COLO829 (cell line): ENCODE results near the gene TMEM236.

Experiments
- DNase-seq: peaks from one replicate; pipeline ENCODE4 v3.0.0; 2012; ENCODE audit warnings: low spot score

The TMEM236 gene

DNA sequence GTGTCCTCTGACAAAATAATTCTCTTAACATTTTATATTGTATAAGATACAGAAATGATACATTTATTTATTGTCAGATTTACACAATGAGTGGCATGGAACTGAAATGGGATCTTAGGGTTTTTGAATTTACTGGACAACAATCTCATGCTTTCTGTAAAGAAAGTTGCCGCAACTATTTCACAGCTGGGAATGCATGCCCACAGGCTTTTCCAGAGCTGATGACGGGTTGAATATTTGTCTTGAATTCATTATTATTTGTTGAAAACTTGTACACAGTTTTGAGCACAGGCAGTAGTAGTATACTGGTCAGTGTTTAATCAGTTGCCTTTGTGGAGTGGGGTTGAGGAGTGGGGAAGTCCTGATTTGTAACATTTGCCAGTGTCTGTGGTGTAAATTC lies 36.6 kb downstream of the TMEM236 start:
- DNase-seq: no peak

GRCh38 chr10:17789396-17789795 lies 37.4 kb downstream of the TMEM236 start:
- no peak for DNase-seq

GRCh38 chr10:17790651-17791050 lies 38.6 kb downstream of the TMEM236 start:
- DNase-seq: no peak

GRCh38 chr10:17792991-17793390 lies 41.0 kb downstream of the TMEM236 start:
- DNase-seq: no peak

DNA sequence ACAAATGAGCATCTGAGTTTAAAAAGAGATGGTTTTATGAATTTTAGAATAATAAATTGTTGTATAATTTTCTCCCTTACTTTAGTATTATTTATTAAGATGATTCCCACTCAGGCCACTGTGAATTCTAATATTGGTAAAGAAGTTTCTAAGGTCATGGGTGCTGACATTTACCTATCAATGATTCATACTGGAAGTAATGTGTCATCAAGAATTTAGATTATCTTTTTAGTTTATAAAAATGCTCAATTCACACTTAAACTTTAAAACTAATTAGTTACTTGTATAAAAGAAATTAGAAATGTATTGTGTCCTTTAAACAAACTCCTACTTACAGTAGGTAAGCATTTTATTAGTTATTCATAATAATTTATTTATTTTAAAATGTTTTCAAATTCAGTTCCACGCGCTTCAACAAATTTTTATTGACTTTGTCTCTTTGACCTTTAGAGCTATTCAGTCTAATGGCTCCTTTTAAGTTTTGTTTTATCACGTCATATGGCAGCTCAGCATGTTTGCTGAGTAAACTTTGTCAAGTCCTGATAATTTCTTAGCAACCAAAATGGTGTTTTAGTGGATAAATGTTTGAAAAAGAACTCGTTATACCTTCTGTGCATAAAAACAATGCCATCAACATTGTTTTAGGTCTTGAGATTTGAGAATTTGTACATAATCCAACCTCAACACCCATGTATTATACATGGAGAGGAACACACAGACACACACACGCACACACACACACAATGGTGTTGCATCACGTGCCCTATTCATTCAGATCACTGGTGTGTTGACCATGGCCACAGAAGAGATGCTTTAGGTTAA lies 42.0 kb downstream of the TMEM236 start:
- DNase-seq: no peak

- DNase-seq: no peak
These were observed 43.1 kb downstream of the TMEM236 start for GRCh38 chr10:17795083-17795482.

GRCh38 chr10:17795813-17796594 lies 44.0 kb downstream of the TMEM236 start:
- DNase-seq: no peak

DNA sequence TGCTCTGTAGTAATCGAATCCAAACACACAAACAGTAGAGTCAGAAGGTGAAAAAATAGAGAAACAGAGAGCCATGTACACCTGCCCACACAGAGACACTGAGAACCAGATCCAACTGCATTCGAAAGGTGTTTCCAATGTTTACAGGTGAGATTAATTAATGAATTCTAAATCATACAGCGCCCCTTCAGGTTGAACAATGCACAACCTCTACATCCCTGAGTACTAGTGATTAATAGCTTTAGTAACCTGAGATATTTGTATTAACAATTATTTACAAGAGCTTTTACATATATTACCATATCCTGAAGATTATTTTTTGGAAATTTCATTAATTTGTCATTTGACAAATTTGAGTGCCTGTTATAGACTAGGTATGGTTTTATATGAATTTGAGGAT lies 49.5 kb downstream of the TMEM236 start:
- no peak for DNase-seq

DNA sequence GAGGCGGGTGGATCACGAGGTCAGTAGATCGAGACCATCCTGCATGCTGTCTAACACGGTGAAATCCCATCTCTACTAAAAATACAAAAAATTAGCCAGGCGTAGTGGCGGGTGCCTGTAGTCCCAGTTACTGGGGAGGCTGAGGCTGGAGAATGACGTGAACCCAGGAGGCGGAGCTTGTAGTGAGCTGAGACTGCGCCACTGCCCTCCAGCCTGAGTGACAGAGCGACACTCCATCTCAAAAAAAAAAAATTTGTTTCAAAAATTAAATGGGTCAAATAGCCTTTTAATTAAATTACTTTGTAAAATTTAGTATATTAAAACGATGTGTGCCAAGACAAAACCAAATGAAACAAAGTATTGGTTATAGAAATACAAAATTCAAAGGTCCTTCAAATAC lies 50.3 kb downstream of the TMEM236 start:
- DNase-seq: no peak

DNA sequence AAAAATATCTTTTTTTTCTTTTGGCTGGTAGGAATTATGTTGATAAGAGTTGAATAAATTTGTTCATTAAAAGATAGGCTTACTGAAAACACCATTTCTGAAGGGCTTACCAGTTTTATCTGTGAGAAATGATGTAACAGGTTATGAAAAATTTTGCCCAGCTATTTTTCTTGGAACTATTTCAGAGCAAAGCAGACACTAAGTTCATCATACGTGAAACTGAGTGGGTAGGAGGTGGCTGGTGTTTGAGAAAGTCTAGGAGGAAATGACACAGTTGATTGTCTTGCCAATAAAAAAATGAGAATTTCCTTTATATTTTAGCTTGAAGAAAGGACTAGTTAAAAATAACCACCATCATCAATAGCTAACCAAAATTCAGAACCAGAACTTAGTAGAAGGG lies 51.0 kb downstream of the TMEM236 start:
- DNase-seq: no peak

GRCh38 chr10:17805330-17805729 lies 53.3 kb downstream of the TMEM236 start:
- DNase-seq: no peak

DNA sequence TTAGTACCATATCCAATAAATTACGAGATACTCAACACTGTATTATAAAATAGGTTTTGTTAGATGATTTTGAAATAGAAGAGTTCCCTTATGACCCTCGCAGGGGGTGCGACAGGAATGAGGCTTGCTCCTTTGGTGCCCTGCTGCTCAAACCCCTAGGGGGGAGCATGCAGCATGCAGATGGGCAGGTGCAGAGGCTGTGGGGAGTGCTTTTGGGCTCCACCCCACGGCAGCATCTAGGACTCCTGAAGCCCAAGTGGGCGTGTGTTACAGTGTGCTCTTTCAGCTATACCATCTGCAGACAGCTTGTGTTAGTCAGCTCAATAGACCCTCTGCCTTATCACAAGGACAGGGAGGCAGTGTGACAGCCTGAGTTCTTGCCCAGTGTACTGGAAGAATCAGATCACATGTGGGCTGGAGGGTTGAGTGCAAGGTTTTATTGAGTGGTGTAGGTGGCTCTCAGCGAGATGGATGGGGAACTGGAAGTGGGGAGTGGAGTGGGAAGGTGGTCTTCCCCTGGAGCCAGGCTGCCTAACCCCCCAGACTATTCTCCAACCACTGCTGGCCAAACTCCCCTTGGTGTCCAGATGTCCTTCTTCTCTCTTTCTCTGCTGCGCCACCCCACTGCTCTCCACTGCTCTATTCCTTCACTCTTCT lies 54.0 kb downstream of the TMEM236 start:
- DNase-seq: no peak

DNA sequence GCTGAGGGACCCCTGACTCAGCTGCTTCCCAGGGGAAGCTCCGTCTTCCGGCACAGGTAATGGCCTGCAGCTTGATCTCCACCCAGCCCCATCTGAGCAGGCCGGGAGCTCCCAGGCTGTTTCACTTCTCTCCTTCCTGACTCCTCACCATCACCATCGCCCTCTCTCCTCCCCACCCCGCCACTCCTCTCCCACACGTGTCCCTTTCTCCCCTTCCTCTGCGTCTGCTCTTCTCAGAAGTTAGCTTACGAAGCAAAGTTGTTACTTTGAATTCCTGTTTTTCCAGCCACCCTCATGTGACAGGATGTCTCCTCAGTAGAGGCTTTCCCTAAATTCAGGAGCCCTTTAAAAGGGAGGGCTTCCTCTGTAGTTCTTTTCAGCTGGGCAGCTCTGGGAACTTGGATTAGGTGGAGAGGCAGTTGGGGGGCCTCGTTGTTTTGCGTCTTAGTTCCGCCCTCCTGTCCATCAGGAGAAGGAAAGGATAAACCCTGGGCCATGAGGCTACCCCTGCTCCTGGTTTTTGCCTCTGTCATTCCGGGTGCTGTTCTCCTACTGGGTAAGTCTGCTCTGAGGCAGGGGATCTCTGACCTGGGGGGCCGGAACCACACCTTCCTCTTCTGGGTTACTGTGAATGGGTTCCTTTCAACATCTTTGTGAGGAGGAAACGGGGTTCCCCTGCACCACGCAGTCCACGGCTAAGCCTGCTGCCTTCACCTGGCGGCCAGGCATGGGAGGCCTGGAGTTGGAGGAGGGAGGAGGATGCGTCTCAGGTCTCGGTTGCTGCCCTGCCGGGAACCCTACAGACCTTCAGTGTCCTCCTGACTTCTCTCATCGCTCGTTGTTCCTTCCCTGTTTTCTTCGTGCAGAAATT lies 57.2 kb downstream of the TMEM236 start, which contains the start of gene MRC1:
Gene MRC1 (plus strand): TSS at position 378 of the 871 bp plus-strand sequence. CDS start 118 bp downstream, at position 496.
- no peak for DNase-seq

DNA sequence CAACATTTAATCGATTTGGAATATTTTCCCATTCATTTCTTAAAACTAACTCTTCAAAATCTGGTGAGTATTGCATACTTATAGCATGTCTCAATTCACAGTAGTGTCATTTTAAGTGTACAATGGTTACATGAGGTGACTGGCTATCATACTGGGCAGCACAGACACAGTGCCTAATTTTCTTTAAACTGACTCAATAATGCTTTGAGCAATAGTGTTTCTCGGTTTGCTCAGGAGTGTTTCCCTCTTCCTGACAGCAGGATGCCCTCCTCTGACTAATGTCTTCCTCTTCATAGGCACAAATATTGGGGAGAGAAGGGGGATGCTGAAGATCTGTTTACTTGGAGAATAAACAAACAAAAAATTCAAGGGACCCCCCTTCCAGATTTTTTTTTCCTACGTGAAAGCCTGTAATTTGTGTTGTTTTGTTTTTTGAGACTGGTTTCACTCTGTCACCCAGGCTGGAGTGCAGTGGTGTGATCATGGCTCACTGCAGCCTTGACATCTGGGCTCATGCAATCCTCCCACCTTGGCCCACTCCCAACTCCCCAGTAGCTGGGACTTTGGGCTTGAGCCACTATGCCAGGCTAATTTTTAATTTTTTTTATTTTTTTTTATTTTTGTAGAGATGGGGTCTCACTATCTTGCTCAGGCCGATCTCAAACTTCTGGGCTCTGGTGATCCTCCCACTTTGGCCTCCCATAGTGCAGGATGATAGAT lies 59.3 kb downstream of the TMEM236 start:
- DNase-seq: no peak

DNA sequence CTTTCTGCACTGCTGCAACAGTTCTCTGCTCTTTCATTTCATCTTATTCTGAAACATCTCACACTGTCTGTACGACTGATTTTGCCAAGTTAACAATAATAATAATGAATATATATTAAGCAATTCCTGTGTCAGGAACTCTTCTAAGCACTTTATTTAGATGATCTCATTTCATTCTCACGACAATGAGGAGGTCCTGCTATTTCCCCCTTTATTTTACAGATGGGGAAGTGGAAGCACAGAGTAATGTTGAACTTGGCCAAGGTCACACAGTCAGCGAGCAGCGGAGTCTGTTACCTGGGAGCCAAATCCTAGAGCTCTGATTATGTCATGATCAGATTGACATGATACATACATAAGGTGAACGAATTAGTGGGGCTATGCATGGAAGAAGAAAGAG lies 63.0 kb downstream of the TMEM236 start:
- no peak for DNase-seq

DNA sequence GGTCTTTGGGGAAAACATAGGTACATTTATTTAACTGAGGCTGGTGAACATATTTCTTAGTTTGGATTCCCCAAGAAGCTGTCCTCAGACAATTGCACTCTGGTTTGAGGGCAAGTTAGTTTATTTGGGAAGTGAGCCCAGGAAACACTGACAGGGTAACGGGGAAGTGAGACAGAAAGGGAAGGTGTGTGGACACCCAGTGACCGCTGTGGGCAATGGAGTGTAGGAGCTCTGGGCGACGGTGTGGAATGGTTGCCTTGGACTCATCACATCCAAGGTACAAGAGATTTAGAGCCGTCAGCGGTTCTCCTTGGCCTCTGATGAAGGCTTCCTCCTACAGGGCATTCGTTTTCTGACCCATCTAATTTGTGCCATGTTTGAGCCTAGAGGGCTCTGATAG lies 64.2 kb downstream of the TMEM236 start:
- no peak for DNase-seq

- DNase-seq: no peak
These were observed 65.3 kb downstream of the TMEM236 start for GRCh38 chr10:17817316-17817715.

DNA sequence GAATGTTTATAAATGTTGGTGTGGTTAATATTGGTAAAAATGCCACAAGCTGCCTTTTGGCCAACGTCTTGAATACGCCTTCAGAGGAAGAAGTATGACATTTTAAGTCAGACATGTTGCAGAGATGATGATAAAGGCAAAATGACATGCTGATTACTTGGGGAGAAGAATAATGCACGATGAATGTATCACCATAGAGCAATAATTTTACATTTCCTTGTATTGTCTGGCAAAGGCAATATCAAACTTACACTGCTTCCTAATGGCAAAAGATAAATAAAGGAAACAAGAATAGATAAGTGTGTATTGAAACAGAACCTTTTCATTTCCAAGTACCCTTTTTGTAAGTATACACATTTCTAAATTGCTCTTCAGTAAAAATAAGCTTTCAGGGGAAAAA lies 65.8 kb downstream of the TMEM236 start:
- DNase-seq: no peak

GRCh38 chr10:17819836-17820235 lies 67.8 kb downstream of the TMEM236 start:
- DNase-seq: no peak

DNA sequence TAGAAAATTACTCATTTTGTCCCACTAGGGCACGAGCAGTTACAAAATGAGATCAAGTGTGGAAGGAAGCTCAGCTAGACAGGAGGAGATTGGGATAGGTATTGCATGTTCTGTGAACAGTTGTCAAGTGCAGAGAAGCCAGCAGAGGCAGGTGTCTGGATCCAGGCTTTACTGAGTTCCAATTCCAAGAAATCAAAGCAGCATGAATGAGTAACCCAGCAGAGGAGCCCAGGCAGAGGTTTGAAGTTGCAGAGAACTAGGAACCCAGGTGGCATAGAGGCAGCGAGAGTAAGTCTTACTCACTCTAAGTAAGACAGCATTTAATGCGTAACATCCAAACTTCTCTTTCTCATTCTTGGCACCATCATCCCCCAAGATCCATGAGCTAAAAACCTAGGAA lies 68.9 kb downstream of the TMEM236 start:
- DNase-seq: no peak

DNA sequence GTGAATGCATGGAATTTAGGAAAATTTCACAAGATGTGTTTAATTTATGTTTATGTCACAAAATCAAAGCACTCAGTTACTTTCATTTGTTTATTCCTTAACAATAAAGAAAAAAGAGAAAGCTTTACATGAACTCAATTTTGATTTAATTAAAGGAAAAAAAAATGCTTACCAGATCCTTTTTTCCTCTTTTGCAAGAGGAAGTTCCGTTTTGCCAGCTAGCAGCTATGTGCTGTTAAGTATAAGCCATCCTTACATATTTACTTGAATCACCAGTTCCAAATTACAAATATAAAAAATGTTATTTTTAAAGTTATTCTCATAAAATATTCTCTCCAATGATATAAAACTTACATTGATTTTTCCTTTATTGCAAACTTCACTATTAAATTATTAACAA lies 69.9 kb downstream of the TMEM236 start:
- DNase-seq: no peak
